A549 treated with GW870086 at 1 μM for 4 hours (cell line): ENCODE results near the gene MPZL2. TPM values are rescaled to one million over a fixed set of nuclear protein-coding genes. Genes with fewer than 3 reads are reported as not detected.

Experiments
- total RNA-seq: library from RNA; stranded (reverse); fragments of 200-300 nt; extraction: Qiagen RNA extraction; gene quantifications from 5 replicates; pipeline ENCODE4 v1.2.3, GENCODE V29; 2022; ENCODE audit warnings: low read depth

MPZL2 gene
- 0.07 to 0.09 TPM in 2 of 5 replicates, not detected in the others for total RNA-seq

DNA sequence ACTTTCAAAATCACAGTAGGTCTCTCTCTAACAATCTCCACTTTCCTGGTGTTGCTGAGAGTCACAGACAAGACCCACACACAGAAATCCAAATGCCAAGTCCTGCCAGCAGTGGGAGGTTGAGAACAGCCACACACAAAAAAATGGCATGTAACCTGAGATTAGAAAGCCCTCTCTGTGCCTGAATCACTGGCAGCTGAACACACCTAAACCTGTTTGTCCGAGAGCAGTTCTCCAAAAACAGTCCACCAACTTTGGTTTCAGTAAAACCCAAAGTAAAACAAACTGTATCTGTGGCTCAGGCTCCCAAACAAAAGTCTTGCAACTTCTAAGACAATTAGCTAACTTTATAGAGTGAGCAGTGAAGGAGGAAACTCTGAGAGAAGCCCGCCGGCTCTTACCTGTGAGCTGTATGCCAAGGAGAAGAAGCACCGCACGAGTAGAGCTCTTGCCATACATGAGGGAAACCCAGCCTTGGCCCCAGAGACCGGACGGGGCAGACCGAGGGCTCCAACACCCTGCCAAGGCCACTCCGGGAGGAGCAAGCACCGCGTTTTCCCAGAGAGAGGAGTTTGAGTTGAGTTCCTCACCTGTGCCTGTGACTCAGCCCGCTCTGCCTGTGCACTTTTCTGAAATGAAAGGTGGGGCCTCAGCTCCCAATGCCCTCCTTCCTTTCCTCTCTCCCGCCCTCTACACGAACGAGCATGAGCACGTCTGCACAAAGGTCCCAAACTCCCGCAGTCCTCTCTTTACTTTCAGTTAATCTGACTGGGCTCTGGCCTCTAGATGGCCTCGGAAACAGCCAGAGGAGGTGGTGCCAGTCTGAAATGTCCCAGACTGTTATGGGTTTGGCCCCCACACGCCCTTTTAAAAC is at the start of gene MPZL2:
Gene MPZL2 (minus strand): TSS at position 603 of the 874 bp plus-strand sequence. CDS start 144 bp downstream, at position 459.

DNA sequence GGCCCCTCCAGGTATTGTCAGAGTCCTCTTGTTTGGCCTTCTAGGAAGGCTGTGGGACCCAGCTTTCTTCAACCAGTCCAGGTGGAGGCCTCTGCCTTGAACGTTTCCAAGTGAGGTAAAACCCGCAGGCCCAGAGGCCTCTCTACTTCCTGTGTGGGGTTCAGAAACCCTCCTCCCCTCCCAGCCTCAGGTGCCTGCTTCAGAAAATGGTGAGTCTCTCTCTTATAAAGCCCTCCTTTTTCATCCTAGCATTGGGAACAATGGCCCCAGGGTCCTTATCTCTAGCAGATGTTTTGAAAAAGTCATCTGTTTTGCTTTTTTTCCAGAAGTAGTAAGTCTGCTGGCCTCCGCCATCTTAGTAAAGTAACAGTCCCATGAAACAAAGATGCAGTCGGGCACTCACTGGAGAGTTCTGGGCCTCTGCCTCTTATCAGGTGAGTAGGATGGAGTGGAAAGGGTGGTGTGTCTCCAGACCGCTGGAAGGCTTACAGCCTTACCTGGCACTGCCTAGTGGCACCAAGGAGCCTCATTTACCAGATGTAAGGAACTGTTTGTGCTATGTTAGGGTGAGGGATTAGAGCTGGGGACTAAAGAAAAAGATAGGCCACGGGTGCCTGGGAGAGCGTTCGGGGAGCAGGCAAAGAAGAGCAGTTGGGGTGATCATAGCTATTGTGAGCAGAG is 40.6 kb upstream of the MPZL2 start, which contains the start of gene CD3E:
Gene CD3E (plus strand): TSS at position 163 of the 681 bp plus-strand sequence. CDS start 223 bp downstream, at position 386.

DNA sequence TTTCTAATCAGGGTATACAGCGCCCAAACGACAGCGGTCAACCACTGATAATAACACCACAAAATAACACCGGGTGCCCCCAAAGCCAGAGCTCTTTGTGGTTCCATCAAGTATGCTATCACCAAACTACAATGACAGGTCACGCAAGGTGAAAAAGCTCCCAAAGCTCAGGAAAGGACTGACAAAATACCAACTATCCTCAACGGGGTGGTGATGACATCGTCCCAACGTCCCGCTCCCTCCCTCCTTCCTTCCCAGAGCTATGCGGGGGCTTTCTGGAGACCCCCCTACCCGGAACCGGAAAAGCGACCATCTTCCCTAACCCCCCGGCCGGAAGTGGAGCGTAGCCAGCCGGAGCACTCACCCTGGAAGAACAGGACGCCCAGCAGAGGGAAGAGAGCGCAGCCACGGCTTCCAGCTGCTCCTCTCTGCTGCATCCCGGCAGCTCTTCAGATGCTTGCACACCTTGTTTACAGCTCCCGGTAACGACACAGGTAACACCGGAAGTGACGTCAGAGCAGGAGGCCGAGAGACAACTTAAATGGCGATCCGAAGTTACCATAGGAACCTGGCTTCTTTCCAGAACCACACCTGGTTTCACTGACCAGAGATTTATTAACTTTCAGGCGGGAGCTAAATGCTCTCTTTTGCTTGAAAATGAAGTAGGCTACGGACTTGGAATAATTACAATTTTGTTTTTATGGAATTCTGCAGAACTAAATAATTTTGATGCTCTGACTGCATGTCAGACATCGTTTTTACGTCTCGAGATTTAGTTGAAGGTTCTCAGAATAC is 12.0 kb downstream of the MPZL2 start, which contains the start of gene MPZL3:
Gene MPZL3 (minus strand): TSS at position 508 of the 795 bp plus-strand sequence. CDS start 71 bp downstream, at position 437.

DNA sequence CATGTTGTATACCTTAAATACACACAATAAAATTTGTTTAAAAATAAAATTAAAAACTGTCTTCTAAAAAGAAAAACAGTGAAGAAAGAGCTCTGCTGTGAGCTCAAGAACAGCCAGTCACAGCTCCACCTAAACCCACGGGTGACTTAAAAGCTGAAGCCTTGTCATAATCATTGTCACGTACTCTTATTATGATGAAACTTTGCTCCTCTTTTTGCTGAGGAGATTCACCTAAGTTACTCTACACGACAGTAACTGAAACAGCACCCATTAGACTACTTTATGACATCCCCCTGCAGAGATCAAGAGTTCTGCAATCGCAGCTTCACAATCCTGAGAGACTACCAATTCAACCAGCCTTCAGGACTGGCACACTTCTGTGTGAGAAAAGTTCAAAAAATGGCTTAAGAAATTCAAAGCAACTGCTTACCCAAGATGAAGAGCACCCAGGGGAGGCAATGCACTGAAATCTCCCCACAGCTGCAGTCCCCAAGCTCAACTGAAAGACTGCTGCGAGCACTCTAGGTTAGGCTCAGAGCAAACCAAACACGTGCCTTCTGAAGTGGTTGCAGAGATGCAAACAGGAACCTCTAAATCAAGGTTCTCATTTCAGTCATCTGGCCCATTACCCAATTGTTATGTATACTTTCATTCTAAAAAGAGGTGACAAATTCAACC is 39.4 kb downstream of the MPZL2 start, which contains the start of gene JAML:
Gene JAML (minus strand): TSS at position 501 of the 678 bp plus-strand sequence. CDS start 10,145 bp downstream, outside the sequence.

Other genes with a start within 250 kb of the MPZL2 start
- gene TMPRSS4, start 187.2 kb downstream of the MPZL2 start, total RNA-seq: not detected in 5 replicates
- not detected in 5 replicates for gene SMIM35, start 177.3 kb downstream of the MPZL2 start, total RNA-seq
- gene SCN4B, start 111.5 kb downstream of the MPZL2 start, total RNA-seq: 0.02 to 0.11 TPM (median 0.03 TPM) in 3 of 5 replicates, not detected in the others
- not detected in 5 replicates for gene SCN2B, start 87.7 kb downstream of the MPZL2 start, total RNA-seq
- not detected in 5 replicates for gene JAML, start 39.3 kb downstream of the MPZL2 start, total RNA-seq
- 0.19 to 0.50 TPM (median 0.31 TPM) in 5 replicates for gene MPZL3, start 11.9 kb downstream of the MPZL2 start, total RNA-seq
- gene CD3E, start 40.4 kb upstream of the MPZL2 start, total RNA-seq: not detected in 5 replicates
- not detected in 5 replicates for gene CD3D, start 78.4 kb upstream of the MPZL2 start, total RNA-seq
- not detected in 5 replicates for gene CD3G, start 80.0 kb upstream of the MPZL2 start, total RNA-seq
- gene UBE4A, start 95.3 kb upstream of the MPZL2 start, total RNA-seq: 8.0 to 11.4 TPM (median 9.9 TPM) in 5 replicates
- gene ATP5MG, start 137.3 kb upstream of the MPZL2 start, total RNA-seq: 168 to 215 TPM (median 195 TPM) in 5 replicates
- 7.9 to 13.1 TPM (median 12.6 TPM) in 5 replicates for gene KMT2A, start 172.2 kb upstream of the MPZL2 start, total RNA-seq